Karpas-422 (cell line): ENCODE results near the gene NACC1. TPM values are rescaled to one million over a fixed set of nuclear protein-coding genes. Genes with fewer than 3 reads are reported as not detected.
"Not testable (repeated sequence)": the region's sequence is repeated elsewhere in the genome, so short reads cannot be mapped to it uniquely, and the experiment has no call there.

ENCODE experiments used
- DNase-seq: peaks from one replicate; pipeline ENCODE4 v3.0.0-alpha.2; 2015
- H2AFZ ChIP-seq: fragments of 200-600 bp; sonication (generic); 2 replicates; pipeline ENCODE4 v1.6.1; 2014; ENCODE audit warnings: antibody characterized with exemption, low read length, mixed read lengths
- H3K27ac ChIP-seq: fragments of 200-600 bp; sonication (generic); 2 replicates; pipeline ENCODE4 v1.5.1; 2014; ENCODE audit warnings: mild to moderate bottlenecking, low read length, moderate library complexity
- H3K27me3 ChIP-seq: fragments of 200-600 bp; sonication (generic); 2 replicates; pipeline ENCODE4 v1.6.1; 2014; ENCODE audit warnings: low read length, mixed read lengths
- H3K36me3 ChIP-seq: fragments of 200-600 bp; sonication (generic); 2 replicates; pipeline ENCODE4 v1.6.1; 2014; ENCODE audit warnings: low read length, mixed read lengths; ENCODE audit not compliant: insufficient read depth
- H3K4me1 ChIP-seq: fragments of 200-600 bp; sonication (generic); 2 replicates; pipeline ENCODE4 v1.6.1; 2014; ENCODE audit warnings: mild to moderate bottlenecking, low read length, mixed read lengths
- H3K4me2 ChIP-seq: fragments of 200-600 bp; sonication (generic); 2 replicates; pipeline ENCODE4 v1.6.1; 2014; ENCODE audit warnings: low read length, low read depth, mild to moderate bottlenecking; ENCODE audit not compliant: poor library complexity, severe bottlenecking
- H3K4me3 ChIP-seq: fragments of 200-600 bp; sonication (generic); 2 replicates; pipeline ENCODE4 v1.5.1; 2014; ENCODE audit warnings: mild to moderate bottlenecking, antibody characterized with exemption, low read length, mixed read lengths
- H3K79me2 ChIP-seq: fragments of 200-600 bp; sonication (generic); 2 replicates; pipeline ENCODE4 v1.6.1; 2014; ENCODE audit warnings: mild to moderate bottlenecking, low read length, mixed read lengths
- H3K9ac ChIP-seq: fragments of 200-600 bp; sonication (generic); 2 replicates; pipeline ENCODE4 v1.6.0; 2014; ENCODE audit warnings: low read length
- H3K9me2 ChIP-seq: fragments of 200-600 bp; sonication (generic), shearing (Covaris generic); replicated peaks from 2 replicates; pipeline ENCODE4 v1.6.0; 2014; ENCODE audit warnings: mild to moderate bottlenecking, low read length, moderate library complexity; ENCODE audit not compliant: insufficient read depth
- H3K9me3 ChIP-seq: fragments of 300-700, 200-600 bp; sonication (generic); 2 replicates; pipeline ENCODE4 v1.6.1; 2014; ENCODE audit warnings: low read length, mixed read lengths
- H4K20me1 ChIP-seq: fragments of 200-600 bp; sonication (generic); 2 replicates; pipeline ENCODE4 v1.6.1; 2014; ENCODE audit warnings: mild to moderate bottlenecking, antibody characterized with exemption, low read length, low read depth; ENCODE audit not compliant: insufficient read depth
- total RNA-seq: library from RNA; depleted of rRNA; stranded (reverse); fragments of >200 nt; shearing (Covaris generic); gene quantifications from 2 replicates; pipeline ENCODE4 v1.2.3, GENCODE V29; 2014; ENCODE audit warnings: low replicate concordance

The NACC1 gene
- total RNA-seq, 1 experiment from 2014 or later: 28.0 TPM

DNA sequence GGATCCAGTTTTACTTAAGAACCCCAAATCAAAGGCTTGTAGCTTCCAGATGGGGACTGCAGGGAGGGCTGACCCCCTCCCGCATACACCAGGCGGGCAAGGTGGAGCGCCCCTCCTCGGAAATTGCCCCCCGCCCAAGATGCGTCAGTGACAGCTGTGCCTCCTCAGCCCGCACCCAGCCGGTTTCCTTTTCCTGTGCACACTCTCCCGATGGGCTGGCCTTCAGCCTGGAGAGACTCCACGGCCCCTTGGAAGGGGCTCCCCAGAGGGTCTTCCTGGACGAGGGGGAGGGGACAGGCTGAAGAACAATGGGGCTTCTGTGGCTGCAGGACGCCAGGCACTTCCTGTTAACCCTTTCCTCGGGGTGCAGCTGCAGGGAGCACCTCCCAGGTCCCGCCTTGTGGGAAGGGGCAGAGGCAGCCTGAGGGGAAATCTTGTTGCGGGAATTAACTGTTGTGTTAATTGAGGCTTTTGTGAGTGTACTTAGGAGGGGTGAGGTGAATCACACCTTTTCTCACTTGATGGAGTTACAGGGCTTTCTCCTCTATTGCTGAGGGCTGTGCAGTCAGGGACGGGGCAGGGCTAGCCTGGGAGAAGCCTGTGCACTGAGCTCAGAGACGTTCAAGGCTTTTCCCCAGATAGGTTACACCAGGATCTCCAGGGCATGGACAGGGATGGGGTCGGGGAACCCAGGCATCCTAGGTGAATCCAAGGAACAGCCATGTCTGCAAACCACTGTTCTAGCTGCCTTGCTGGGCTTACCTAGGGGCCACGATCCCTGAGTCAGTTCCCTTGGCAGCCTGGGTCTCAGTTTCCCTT lies 46.5 kb downstream of the NACC1 start:
- Histone ChIP-seq H3K9me2 (no peaks in the 10 kb centered on the region), H3K79me2 (no peaks in the 10 kb centered on the region), H4K20me1 (no peaks in the 10 kb centered on the region), H2AFZ (peak overlapping the region; percentile 98), H3K4me3 (peak overlapping the region; percentile 54; the same call in 1 of the 2 replicates), H3K36me3 (no peaks in the 10 kb centered on the region), H3K9me3 (no peaks in the 10 kb centered on the region), H3K27me3 (no peaks in the 10 kb centered on the region), H3K27ac (no peak overlapping the region), H3K4me1 (peaks cover 30% of the 10 kb centered on the region), H3K4me2 (peak overlapping the region; percentile 77), H3K9ac (peak overlapping the region; percentile 55)
- DNase-seq: peak; percentile 68

DNA sequence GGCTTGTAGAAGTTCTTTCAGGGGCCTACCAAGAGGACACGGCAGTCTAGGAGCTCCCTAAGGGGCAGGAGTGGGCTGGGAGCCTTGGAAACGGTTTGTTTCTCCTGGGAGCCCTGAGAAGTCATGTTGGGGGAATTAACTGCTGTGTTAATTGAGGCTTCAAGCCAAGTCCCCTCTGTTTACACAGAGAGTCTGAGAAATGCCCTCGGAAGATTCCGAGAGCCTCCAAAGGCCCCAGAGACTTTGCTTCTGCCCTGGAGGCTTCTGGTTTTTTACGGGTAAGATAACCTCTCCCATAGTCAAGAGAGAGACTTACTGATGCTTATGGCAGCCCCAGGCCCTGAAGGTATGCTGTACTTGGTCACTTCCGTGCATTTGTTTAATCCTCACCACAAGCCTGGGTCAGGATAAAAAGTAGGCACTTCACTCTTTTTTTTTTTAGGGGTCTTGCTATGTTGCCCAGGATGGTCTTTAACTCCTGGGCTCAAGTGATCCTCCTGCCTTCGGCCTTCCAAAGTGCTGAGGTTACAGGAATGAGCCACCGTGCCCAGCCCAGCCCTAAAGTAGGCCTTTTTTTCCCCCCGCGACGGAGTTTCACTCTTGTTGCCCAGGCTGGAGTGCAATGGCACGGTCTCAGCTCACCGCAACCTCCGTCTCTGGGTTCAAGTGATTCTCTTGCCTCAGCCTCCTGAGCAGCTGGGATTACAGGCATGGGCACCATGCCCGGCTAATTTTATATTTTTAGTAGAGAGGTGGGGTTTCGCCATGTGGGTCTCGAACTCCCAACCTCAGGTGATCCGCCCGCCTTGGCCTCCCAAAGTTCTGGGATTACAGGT lies 47.3 kb downstream of the NACC1 start:
- Histone ChIP-seq H3K27me3 (no peaks in the 10 kb centered on the region), H3K79me2 (no peaks in the 10 kb centered on the region), H3K9me2 (no peaks in the 10 kb centered on the region), H3K4me2 (no peak overlapping the region), H3K27ac (no peak overlapping the region), H3K4me1 (peaks cover 30% of the 10 kb centered on the region), H3K9me3 (no peaks in the 10 kb centered on the region), H4K20me1 (no peaks in the 10 kb centered on the region), H3K36me3 (no peaks in the 10 kb centered on the region), H3K4me3 (no peak overlapping the region), H3K9ac (no peak overlapping the region), H2AFZ (no peak overlapping the region)
- DNase-seq: peak; percentile 32

DNA sequence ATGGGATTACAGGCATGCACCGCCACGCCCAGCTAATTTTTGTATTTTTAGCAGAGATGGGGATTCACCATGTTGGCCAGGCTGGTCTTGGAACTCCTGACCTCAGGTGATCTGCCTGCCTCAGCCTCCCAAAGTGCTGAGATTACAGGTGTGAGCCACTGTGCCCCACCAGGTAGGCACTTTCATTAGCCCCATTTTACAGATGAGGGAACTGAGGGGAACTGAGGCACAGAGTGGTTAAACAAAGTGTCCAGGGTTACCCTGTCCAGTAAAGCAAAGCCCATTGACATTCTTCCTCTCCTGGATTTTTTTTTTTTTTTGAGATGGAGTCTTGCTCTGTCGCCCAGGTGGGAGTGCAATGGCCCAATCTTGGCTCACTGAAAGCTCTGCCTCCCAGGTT lies 48.1 kb downstream of the NACC1 start:
- not testable (repeated sequence) for H3K27me3 ChIP-seq, H3K9me3 ChIP-seq, H3K4me3 ChIP-seq, H3K27ac ChIP-seq, H3K9me2 ChIP-seq, H3K79me2 ChIP-seq, H3K36me3 ChIP-seq, H4K20me1 ChIP-seq, H2AFZ ChIP-seq, H3K9ac ChIP-seq, H3K4me2 ChIP-seq
- peaks cover 30% of the 10 kb centered on the region for H3K4me1 ChIP-seq
- peak; percentile 10 for DNase-seq

DNA sequence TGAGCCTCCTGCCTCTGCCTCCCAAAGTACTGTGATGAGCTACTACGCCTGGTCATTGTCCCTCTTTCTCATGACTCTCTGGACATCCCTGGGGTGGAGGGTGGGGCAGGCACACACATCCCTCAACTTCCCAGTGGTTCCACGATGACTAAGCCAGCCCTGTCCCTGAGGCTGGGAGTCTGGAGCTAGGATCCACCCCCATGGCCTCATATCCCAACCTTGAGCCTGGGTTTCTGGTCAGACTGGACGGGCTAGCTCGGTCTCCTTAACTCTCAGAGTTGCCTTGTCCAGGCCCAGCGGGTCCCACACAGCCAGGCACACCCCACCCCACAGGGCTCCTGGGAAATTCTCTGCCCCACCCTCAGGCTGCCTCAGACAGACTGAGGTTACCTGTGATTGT lies 51.7 kb downstream of the NACC1 start:
- H3K9me2 ChIP-seq: no peaks in the 10 kb centered on the region
- no peak overlapping the region for H3K27ac ChIP-seq
- H3K79me2 ChIP-seq: no peaks in the 10 kb centered on the region
- H3K9me3 ChIP-seq: no peaks in the 10 kb centered on the region
- no peaks in the 10 kb centered on the region for H4K20me1 ChIP-seq
- H2AFZ ChIP-seq: no peak overlapping the region
- H3K27me3 ChIP-seq: no peaks in the 10 kb centered on the region
- no peak overlapping the region for H3K4me3 ChIP-seq
- H3K4me2 ChIP-seq: no peak overlapping the region
- peak; percentile 19 for DNase-seq
- no peaks in the 10 kb centered on the region for H3K4me1 ChIP-seq
- no peak overlapping the region for H3K9ac ChIP-seq
- no peaks in the 10 kb centered on the region for H3K36me3 ChIP-seq

DNA sequence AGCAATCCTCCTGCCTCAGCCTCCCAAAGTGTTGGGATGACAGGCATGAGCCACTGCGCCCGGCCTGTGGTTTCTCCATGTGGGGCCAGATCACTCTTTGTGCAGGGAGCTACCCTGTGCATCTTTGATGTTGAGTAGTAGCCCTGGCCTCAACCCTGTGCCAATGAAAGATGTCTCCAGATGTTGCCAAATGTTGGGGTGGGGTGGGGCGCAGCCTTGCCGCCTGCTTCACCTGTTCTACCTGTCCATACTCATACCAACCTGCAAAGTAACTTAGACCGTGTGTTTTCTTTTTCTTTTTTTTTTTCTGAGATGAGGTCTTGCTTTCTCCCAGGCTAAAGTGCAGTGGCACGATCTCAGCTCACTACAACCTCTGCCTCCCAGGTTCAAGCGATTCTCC lies 53.1 kb downstream of the NACC1 start:
- no peak overlapping the region for H3K27ac ChIP-seq
- H3K4me1 ChIP-seq: no peaks in the 10 kb centered on the region
- H2AFZ ChIP-seq: no peak overlapping the region
- no peaks in the 10 kb centered on the region for H4K20me1 ChIP-seq
- H3K9ac ChIP-seq: no peak overlapping the region
- no peaks in the 10 kb centered on the region for H3K9me3 ChIP-seq
- no peak overlapping the region for H3K4me3 ChIP-seq
- no peaks in the 10 kb centered on the region for H3K36me3 ChIP-seq
- no peaks in the 10 kb centered on the region for H3K79me2 ChIP-seq
- H3K4me2 ChIP-seq: no peak overlapping the region
- H3K27me3 ChIP-seq: no peaks in the 10 kb centered on the region
- no peak for DNase-seq
- no peaks in the 10 kb centered on the region for H3K9me2 ChIP-seq

DNA sequence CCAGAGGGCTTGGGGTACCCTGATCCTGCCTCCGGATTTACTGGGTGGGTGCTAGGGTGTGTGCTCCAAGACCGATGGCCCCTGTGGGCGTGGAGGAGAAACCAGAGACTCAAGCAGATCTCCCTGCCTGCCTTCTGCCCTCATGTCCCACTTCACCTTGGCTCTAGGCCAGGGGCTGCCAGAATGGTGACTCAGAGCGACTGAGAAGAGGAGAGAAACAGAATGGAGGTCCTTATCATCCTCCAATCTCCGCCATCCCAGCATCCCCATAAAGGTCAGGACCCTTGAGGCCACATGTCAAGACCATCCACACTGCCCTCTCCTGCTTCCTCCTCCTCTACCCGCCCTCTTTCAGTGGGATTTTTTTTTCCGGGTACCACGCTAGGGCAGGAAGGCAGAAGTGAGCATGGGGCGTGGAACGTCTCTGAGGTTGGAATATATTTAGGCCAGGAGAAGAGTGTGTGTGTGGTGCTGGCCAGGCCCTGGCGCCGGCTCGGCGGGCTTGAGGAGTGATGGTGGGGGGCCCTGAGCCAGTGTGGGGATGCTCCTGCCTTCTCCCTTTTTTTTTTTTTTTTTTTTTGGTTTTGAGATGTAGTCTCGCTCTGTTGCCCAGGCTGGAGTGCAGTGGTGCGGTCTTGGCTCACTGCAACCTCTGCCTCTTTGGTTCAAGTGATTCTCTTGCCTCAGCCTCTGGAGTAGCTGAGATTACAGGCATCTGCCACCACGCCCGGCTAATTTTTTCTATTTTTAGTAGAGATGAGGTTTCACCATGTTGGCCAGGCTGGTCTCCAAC lies 54.5 kb downstream of the NACC1 start:
- DNase-seq: peak; percentile 24
- Histone ChIP-seq H3K9me2 (no peaks in the 10 kb centered on the region), H3K9me3 (no peaks in the 10 kb centered on the region), H3K9ac (no peak overlapping the region), H3K36me3 (no peaks in the 10 kb centered on the region), H4K20me1 (no peaks in the 10 kb centered on the region), H3K27ac (no peak overlapping the region), H2AFZ (no peak overlapping the region), H3K79me2 (no peaks in the 10 kb centered on the region), H3K4me1 (no peaks in the 10 kb centered on the region), H3K4me2 (no peak overlapping the region), H3K4me3 (no peak overlapping the region), H3K27me3 (no peaks in the 10 kb centered on the region)

DNA sequence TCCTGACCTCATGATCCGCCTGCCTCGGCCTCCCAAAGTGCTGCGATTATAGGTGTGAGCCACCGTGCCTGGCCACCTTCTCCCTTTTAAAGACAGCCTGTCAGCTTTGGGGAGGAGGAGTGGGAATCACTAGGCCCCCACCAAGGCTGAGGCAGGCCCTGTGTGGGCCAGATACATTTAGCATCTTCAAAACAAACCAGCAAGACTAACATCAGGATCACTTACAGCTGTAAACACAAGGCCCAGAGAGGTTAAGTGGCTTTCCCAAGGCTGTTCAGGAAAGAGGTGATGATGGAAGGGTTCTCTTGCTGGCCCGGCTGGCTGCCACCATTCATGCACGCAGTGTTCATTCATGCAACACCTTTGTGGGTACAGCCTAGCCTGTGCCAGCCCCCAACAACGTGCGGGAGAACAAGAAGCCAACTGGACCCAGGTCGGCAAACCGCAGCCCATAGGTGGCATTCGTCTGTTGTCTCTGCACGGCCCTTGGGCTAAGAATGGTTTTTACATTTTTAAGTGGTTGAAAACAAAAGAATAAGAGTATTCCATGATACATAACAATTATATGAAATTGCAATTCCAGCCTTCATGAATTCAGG lies 55.2 kb downstream of the NACC1 start:
- H2AFZ ChIP-seq: no peak overlapping the region
- no peaks in the 10 kb centered on the region for H3K36me3 ChIP-seq
- no peaks in the 10 kb centered on the region for H4K20me1 ChIP-seq
- no peaks in the 10 kb centered on the region for H3K79me2 ChIP-seq
- H3K27ac ChIP-seq: no peak overlapping the region
- H3K9me3 ChIP-seq: no peaks in the 10 kb centered on the region
- H3K4me3 ChIP-seq: no peak overlapping the region
- no peaks in the 10 kb centered on the region for H3K27me3 ChIP-seq
- H3K4me2 ChIP-seq: no peak overlapping the region
- H3K4me1 ChIP-seq: no peaks in the 10 kb centered on the region
- peak; percentile 27 for DNase-seq
- H3K9me2 ChIP-seq: no peaks in the 10 kb centered on the region
- no peak overlapping the region for H3K9ac ChIP-seq
